OCI-LY1 (cell line): ENCODE results near the gene KIF19.

Experiments
- CTCF ChIP-seq: fragments of 200-600 bp; sonication (generic), shearing (Covaris generic); IDR thresholded peaks from 2 replicates; pipeline ENCODE4 v1.5.1; 2017; ENCODE audit warnings: mild to moderate bottlenecking, antibody characterized with exemption, low read length, moderate library complexity, mixed read lengths
- EZH2 ChIP-seq: fragments of 200-600 bp; sonication (generic), shearing (Covaris generic); IDR thresholded peaks from 2 replicates; pipeline ENCODE4 v1.8.0; 2017; ENCODE audit warnings: borderline replicate concordance, mixed run types, mild to moderate bottlenecking, antibody characterized with exemption, low read length, moderate library complexity, mixed read lengths

DNA sequence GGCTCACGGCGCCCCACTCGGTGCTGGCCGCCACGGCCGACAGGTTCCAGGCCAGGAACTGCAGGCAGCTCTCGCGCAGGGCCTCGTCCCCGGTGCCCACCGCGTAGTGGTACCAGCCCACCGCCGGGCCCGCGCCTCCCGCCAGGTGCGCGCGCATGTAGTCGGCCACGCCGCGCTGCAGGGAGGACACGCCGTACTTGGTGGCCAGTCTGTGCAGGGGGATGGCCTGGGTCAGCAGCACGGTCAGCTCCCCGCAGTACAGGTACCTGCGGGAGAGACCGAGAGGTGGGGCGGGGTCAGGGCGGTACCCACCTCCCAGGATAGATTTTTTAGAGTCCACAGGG, 31.4 kb downstream of the KIF19 start:
- no peak for TF ChIP-seq CTCF
- TF ChIP-seq EZH2: no peak
